ENCODE results near the gene ALKBH5.

DNA sequence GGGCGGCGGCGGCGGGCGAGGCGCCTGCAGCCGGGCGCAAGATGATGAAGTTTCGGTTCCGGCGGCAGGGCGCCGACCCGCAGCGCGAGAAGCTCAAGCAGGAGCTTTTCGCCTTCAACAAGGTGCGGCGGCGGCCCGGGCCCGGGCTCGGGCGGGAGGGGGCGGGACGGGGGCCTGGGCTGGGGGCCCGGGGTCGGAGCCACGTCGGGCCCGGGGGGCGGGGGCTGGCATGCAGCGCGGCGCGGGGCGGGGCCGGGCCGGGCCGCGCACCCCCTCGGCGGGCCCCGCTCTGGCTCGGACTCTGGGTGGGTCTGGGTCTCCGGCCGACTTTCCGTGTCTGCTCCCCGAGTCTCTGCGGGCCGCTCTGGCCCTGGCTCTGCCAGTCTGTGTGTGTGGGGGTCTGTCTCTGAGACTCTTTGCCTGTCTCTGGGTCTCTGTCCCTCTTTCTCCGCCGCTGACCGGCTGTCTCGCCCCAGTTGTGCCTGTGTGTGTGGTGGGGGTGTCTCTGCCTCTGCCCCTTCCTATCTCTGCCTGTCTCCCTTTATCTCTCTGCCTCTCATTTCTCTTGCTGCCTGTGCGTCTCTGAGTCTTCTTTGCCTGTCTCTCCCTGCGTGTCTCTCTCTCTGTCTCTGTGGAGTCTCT, 42.1 kb downstream of the ALKBH5 start:
- TF ChIP-seq, protein P1, sequence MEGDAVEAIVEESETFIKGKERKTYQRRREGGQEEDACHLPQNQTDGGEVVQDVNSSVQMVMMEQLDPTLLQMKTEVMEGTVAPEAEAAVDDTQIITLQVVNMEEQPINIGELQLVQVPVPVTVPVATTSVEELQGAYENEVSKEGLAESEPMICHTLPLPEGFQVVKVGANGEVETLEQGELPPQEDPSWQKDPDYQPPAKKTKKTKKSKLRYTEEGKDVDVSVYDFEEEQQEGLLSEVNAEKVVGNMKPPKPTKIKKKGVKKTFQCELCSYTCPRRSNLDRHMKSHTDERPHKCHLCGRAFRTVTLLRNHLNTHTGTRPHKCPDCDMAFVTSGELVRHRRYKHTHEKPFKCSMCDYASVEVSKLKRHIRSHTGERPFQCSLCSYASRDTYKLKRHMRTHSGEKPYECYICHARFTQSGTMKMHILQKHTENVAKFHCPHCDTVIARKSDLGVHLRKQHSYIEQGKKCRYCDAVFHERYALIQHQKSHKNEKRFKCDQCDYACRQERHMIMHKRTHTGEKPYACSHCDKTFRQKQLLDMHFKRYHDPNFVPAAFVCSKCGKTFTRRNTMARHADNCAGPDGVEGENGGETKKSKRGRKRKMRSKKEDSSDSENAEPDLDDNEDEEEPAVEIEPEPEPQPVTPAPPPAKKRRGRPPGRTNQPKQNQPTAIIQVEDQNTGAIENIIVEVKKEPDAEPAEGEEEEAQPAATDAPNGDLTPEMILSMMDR (IDR thresholded peaks at IDR 0.05), result no peak
- TF ChIP-seq JUN (CRISPR knock-in tag; IDR thresholded peaks at IDR 0.05), result no peak
- TF ChIP-seq SP1 (CRISPR knock-in tag; conservative IDR thresholded peaks at IDR 0.05), result no peak
- TF ChIP-seq, protein P2, sequence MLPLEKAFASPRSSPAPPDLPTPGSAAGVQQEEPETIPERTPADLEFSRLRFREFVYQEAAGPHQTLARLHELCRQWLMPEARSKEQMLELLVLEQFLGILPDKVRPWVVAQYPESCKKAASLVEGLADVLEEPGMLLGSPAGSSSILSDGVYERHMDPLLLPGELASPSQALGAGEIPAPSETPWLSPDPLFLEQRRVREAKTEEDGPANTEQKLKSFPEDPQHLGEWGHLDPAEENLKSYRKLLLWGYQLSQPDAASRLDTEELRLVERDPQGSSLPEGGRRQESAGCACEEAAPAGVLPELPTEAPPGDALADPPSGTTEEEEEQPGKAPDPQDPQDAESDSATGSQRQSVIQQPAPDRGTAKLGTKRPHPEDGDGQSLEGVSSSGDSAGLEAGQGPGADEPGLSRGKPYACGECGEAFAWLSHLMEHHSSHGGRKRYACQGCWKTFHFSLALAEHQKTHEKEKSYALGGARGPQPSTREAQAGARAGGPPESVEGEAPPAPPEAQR (CRISPR knock-in tag; IDR thresholded peaks at IDR 0.05), result no peak
- no peak for TF ChIP-seq ZNF121 (CRISPR knock-in tag; IDR thresholded peaks at IDR 0.05)
- no peak for TF ChIP-seq FOXJ3 (CRISPR knock-in tag; IDR thresholded peaks at IDR 0.05; ENCODE audit: borderline replicate concordance)
- TF ChIP-seq, protein P3, sequence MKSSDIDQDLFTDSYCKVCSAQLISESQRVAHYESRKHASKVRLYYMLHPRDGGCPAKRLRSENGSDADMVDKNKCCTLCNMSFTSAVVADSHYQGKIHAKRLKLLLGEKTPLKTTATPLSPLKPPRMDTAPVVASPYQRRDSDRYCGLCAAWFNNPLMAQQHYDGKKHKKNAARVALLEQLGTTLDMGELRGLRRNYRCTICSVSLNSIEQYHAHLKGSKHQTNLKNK (CRISPR knock-in tag; IDR thresholded peaks at IDR 0.05), result no peak

Measured in WTC11 (cell line).